ENCODE measurements around the gene NOC4L.

GRCh38 chr12:132170094-132170636 is 25.9 kb downstream of the NOC4L start:
- TF ChIP-seq CTCF (IDR thresholded peaks at IDR 0.05) (no peak), POLR2AphosphoS5 (IDR thresholded peaks at IDR 0.05) (no peak), POLR2A (IDR thresholded peaks at IDR 0.05; ENCODE audit: low read depth) (no peak), EP300 (IDR thresholded peaks at IDR 0.05) (no peak)
